HFFc6 (cell line): ENCODE measurements around the gene MFN1. TPM values are rescaled to one million over a fixed set of nuclear protein-coding genes. Genes with fewer than 3 reads are reported as not detected.
A peak's percentile ranks its signal among the peaks of the same experiment; 100 is the strongest.

Source experiments
- DNase-seq: peaks from one replicate; pipeline ENCODE4 v3.0.0-alpha.2; 2018
- H3K27ac Mint-ChIP-seq: 2 replicates; pipeline ENCODE4 v1.8.0; 2020; ENCODE audit warnings: mild to moderate bottlenecking, mixed read lengths
- H3K27me3 Mint-ChIP-seq: 2 replicates; pipeline ENCODE4 v1.8.0; 2021; ENCODE audit warnings: mild to moderate bottlenecking, moderate library complexity, mixed read lengths; ENCODE audit not compliant: insufficient read depth
- H3K36me3 Mint-ChIP-seq: 2 replicates; pipeline ENCODE4 v1.8.0; 2021; ENCODE audit warnings: low read depth, mixed read lengths
- H3K4me1 Mint-ChIP-seq: 2 replicates; pipeline ENCODE4 v1.8.0; 2020; ENCODE audit warnings: low read depth, mixed read lengths
- H3K4me3 Mint-ChIP-seq: 2 replicates; pipeline ENCODE4 v1.8.0; 2020; ENCODE audit warnings: mild to moderate bottlenecking, moderate library complexity, mixed read lengths
- H3K9me3 Mint-ChIP-seq: 2 replicates; pipeline ENCODE4 v1.8.0; 2020; ENCODE audit warnings: mild to moderate bottlenecking, mixed read lengths
- total RNA-seq, 6 experiments: library from RNA; stranded (reverse); fragmentation: NEBNext Ultra II Directional; extraction: Animal tissue kit (Norgen Biotek cat#: 25700); gene quantifications; 2 replicates in 1 of 6; 3 replicates in 5 of 6; pipeline ENCODE4 v1.2.3, GENCODE V29; 2021
- TF ChIP-seq, protein P1 (sequence below): fragments of 200-600 bp; sonication (generic); IDR thresholded peaks from 2 replicates; pipeline ENCODE4 v1.5.0; 2021; ENCODE audit warnings: antibody characterized with exemption, mild to moderate bottlenecking

The MFN1 gene
- total RNA-seq, 6 experiments from 2014 or later, result 49.6 to 62.0 (median 56.3) TPM

DNA sequence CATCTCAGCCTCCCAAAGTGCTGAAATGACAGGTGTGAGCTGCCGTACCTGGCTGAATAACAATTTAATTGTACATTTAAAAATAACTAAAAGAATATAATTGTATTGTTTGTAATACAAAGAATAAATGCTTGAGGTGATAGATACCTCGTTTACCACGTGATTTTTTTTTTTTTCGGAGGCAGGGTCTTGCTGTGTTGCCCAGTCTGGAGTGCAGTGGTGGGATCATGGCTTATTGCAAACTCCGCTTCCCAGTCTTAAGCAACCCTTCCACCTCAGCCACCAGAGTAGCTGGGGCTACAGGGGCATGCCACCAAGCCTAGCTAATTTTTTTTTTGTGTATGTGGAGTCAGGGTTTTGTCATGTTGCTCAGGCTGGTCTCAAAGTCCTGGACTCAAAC, 15.8 kb downstream of the MFN1 start:
- TF ChIP-seq, protein P1, sequence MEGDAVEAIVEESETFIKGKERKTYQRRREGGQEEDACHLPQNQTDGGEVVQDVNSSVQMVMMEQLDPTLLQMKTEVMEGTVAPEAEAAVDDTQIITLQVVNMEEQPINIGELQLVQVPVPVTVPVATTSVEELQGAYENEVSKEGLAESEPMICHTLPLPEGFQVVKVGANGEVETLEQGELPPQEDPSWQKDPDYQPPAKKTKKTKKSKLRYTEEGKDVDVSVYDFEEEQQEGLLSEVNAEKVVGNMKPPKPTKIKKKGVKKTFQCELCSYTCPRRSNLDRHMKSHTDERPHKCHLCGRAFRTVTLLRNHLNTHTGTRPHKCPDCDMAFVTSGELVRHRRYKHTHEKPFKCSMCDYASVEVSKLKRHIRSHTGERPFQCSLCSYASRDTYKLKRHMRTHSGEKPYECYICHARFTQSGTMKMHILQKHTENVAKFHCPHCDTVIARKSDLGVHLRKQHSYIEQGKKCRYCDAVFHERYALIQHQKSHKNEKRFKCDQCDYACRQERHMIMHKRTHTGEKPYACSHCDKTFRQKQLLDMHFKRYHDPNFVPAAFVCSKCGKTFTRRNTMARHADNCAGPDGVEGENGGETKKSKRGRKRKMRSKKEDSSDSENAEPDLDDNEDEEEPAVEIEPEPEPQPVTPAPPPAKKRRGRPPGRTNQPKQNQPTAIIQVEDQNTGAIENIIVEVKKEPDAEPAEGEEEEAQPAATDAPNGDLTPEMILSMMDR, result no peak
- H3K4me1 Mint-ChIP-seq, result no peaks in the 10 kb centered on the region
- H3K27me3 Mint-ChIP-seq, result no peaks in the 10 kb centered on the region
- no peak overlapping the region for H3K27ac Mint-ChIP-seq
- H3K36me3 Mint-ChIP-seq, result peaks cover 22% of the 10 kb centered on the region
- H3K4me3 Mint-ChIP-seq, result no peak overlapping the region
- no peaks in the 10 kb centered on the region for H3K9me3 Mint-ChIP-seq
- no peak for DNase-seq

DNA sequence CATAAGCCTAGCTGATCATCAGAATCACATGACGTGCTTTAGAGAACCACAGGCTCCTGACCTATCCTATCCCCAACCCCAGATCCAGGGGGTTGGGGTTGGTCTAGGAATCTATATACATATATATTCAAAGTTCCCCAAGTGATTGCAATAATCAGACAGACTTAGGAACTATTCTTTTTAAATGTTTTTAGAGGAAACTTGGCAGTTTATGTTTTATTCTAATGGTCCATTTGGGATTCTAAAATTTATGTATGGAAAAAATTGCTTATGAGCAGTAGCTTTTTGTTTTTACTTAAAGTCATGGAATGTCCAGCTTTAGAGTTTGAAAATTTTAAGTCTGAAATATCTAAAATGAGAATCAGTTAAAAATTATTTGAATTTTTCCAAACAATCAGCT, 22.1 kb downstream of the MFN1 start:
- Mint-ChIP-seq H3K27ac (no peak overlapping the region), H3K27me3 (0 out of 2 replicates have a peak, but pooled peaks cover 2% of the 10 kb centered on the region), H3K36me3 (peaks cover 21% of the 10 kb centered on the region), H3K4me1 (no peaks in the 10 kb centered on the region), H3K4me3 (no peak overlapping the region), H3K9me3 (no peaks in the 10 kb centered on the region)
- DNase-seq, result no peak
- TF ChIP-seq, protein P1, result no peak

DNA sequence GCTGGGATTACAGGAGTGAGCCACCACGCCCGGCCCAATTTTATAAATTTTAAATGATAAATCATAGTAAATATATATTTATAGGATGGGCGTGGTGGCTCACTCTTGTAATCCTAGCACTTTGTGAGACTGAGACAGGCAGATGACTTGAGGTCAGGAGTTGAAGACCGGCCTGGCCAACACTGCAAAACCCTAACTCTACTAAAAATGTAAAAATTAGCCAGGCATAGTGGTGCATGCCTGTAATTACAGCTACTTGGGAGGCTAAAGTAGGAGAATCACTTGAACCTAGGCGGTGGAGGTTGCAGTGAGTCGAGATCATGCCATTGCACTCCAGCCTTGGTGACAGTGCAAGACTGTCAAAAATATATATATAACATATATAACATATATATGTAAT, 26.4 kb downstream of the MFN1 start:
- 0 out of 2 replicates have a peak, but pooled peaks cover 2% of the 10 kb centered on the region for H3K27me3 Mint-ChIP-seq
- no peak for DNase-seq
- no peaks in the 10 kb centered on the region for H3K9me3 Mint-ChIP-seq
- no peak overlapping the region for H3K4me3 Mint-ChIP-seq
- no peaks in the 10 kb centered on the region for H3K4me1 Mint-ChIP-seq
- no peak overlapping the region for H3K27ac Mint-ChIP-seq
- H3K36me3 Mint-ChIP-seq, result peaks cover 24% of the 10 kb centered on the region
- TF ChIP-seq, protein P1, result peak; percentile 22

DNA sequence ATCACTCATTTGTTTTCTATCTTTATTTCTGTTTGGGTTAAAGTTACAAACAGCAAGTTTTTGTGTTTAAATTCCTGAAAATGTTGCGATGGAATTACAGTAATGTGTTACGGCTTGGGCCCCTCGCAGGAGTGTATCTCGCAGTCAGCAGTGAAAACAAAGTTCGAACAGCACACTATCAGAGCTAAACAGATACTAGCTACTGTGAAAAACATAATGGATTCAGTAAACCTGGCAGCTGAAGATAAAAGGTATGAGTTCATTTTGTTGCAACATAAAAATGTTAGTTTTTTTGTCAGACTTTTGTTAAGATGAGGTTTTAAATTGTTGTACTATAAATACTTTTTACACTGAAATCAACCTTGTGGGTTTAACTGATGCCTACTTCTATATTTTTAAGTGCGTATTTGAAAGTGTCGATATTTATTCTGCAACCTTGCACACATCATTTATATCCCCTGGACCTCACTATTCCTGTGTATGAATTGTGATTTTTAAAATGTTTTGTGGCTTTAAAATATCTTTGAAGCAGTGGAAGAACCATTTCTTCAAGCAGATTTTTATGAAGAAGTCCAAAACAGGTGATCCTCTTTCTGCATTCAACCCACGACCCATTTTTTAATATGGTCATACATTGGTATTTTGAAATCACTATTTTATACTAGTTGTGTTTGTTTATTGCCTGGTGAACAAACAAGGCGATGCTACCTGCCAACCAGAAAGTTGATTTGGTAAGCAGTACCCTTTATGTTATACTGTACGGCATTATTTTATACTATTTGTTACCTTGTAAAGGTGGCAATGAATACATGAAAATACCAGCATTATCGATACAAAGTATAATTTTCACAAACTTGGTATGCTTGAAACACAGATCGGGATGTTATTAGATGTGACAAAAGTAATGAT, 27.8 kb downstream of the MFN1 start:
- peaks cover 29% of the 10 kb centered on the region for H3K36me3 Mint-ChIP-seq

DNA sequence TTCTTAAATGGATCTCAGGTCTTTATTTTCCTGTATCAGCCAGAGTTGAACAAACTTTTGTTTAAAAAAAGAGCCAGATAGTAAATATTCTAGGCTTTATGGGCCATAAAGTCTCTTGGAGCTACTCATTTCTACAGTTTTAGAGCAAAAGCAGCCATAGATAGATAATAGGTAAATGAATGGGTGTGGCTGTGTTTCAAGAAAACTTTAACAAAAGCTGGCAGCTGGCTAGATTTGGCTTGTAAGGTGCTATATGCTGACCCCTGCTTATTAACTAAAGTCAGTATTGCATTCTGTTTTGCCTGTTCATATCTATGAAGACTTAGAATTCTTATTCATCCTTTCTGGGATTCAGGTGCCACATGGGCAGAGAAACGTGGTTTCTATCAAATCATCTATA, 29.0 kb downstream of the MFN1 start:
- peaks cover 34% of the 10 kb centered on the region for H3K36me3 Mint-ChIP-seq
- TF ChIP-seq, protein P1, result no peak
- 0 out of 2 replicates have a peak, but pooled peaks cover 2% of the 10 kb centered on the region for H3K27me3 Mint-ChIP-seq
- H3K4me3 Mint-ChIP-seq, result no peak overlapping the region
- H3K4me1 Mint-ChIP-seq, result no peaks in the 10 kb centered on the region
- DNase-seq, result no peak
- H3K9me3 Mint-ChIP-seq, result no peaks in the 10 kb centered on the region
- H3K27ac Mint-ChIP-seq, result no peak overlapping the region

More for the DNA sequence above, 27.8 kb downstream of the MFN1 start:
- no peak overlapping the region for H3K4me3 Mint-ChIP-seq
- no peaks in the 10 kb centered on the region for H3K9me3 Mint-ChIP-seq
- TF ChIP-seq, protein P1, result no peak
- H3K27me3 Mint-ChIP-seq, result 0 out of 2 replicates have a peak, but pooled peaks cover 2% of the 10 kb centered on the region
- no peak overlapping the region for H3K27ac Mint-ChIP-seq
- DNase-seq, result no peak
- H3K4me1 Mint-ChIP-seq, result no peaks in the 10 kb centered on the region
